KBM-7 (cell line): ENCODE results near the gene EIF4E.

ENCODE experiments used
- DNase-seq: peaks from one replicate; pipeline ENCODE4 v3.0.0-alpha.2; 2015
- in situ Hi-C: fragments of 300-500 bp; cut with MboI; formaldehyde crosslinking; loops from 2 replicates; pipeline ENCODE4 v1.14.3; 2020; ENCODE audit warnings: low sequenced_read_pairs, low pct_unique_long_range_greater_than_20kb, mixed read lengths

EIF4E gene

DNA sequence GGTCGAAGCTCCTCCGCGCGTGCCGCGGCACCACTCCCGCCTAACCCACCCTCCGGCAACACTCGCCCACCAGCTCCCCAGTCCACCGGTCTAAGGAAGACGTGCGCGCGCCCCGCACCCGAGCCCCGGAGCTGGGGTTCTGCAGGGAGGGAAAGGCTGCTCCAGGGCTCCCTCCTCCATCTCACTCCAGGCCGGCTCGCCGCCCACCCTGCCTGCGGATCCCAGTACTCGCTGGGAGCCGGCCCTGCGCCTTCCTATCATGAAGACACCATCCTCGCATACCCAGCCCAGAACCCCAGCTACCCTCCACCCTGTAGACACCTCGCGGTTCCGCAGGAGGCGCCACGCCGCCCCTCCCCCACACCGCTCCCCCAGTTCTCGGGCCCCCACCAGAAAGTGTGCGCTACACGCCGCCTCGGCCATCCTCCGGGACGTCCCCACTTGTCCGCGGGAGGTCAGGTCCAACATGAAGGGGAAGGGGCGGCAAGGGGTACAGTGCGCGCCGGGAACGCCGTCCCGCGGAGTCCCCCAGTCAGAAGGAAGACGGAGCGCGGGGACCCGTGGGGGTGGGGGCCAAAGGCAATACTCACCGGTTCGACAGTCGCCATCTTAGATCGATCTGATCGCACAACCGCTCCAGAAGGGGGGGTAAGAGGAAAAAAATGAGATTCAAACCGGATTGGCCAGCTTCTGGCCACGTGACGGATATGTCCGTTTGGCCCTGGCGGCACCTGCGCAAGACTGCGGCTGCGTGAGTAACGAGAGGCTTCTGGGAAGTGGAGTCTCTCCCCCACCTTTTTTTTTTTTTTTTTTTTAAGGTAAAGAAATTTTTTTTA, at the start of gene EIF4E:
Gene EIF4E, minus strand, starts transcription at position 629 of the 836 bp plus-strand sequence. Its CDS starts 21 bp downstream, at position 608.
- in situ Hi-C loops = no loop called here

GRCh38 chr4:98977557-98977956, 48.6 kb upstream of the EIF4E start:
- no peak for DNase-seq
- in situ Hi-C loops = no loop called here

More for the DNA sequence above, at the start of gene EIF4E:
- peak; percentile 98 for DNase-seq

GRCh38 chr4:98976716-98977115, 47.8 kb upstream of the EIF4E start:
- in situ Hi-C loops = no loop called here
- no peak for DNase-seq

- in situ Hi-C loops = no loop called here
- peak; percentile 29 for DNase-seq
Measured at GRCh38 chr4:98969878-98970785, 41.2 kb upstream of the EIF4E start.

DNA sequence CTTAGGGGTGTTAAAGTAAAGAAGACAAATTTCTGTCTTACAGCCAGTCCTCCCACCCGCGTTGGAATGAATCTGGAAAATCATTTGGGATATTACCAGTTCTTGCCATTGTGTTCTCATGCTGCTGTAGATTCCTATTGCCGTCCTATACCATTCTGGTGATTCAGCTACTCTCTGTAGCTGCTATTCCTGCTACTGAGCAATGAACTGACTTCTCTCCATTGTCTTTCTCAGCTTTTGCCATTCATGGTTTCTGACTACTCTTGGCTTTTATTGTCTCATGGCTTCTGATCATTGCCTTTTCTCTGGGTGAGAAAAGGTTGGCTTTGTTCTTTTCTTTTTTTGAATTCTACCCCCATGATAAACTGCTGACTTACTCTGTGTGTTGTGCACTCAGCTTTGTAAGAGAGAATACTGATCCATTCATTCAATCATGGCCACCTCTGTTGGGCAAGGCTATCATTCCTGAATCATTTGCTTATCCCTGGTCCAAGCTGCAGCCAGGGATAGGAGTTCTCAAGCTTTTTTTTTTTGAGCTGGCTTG, 38.9 kb upstream of the EIF4E start:
- no peak for DNase-seq
- in situ Hi-C loops = no loop called here

DNA sequence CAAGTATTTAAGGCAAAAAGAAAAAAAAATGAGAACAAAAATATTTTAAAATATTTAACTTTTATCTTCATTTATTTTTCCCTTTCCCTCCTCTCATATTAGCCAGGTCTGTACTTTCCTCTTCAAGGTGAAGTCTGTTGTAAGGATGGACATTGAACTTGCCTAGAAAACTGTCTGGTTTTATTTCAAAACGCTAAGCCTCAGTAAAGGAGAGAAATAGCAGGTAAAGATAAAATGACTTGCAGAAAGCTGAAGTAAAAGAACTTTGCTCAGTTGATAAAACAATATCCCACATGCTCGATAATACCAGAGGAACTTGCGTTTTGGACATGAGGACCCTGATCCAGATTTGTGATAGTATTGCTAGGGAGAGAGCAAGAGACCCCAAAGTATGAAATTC, 38.0 kb upstream of the EIF4E start:
- in situ Hi-C loops = no loop called here

DNA sequence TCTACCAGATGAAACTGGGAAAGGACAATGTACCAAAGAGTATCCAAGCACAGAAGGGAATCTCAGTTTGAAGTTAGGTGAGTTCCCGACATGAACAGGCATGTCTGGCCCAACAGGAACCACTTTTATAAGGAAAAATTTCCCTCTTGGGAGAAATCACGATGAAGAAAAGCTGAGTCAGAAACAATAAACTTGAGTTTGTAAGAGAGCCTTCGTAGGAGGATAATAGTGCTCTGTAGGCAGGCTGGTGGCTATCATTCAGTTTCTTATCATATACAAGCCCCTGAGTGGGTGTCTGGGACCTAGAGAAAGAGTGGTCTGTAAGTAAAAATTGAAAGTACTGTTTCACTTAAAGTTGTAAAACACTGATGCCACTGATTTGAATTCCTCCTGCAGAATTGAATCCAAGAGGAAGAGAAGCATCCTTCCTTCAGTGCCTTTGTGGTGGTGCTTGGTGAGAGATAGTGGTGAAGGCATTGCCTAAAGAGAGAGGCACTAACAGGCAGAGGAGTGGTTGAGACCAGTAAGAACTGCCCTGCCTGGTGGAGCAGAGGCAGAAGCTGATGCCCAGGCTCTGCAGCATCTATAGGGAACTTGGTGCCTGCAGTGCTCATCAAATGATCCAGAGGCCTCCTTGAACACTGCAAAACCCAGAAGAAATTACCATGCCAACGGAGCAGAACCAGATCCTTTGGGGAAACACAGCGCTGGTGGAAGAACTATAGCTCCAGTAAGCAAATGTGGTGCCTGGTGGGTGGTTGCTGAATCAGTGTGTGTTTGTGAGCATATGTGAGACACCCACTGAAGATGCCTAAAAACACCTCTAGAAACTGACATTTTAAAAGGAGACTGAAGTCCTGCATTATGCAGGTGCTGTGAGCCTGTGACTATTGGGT, 34.9 kb upstream of the EIF4E start:
- DNase-seq = no peak
- in situ Hi-C loops = no loop called here

More for the DNA sequence above, 38.0 kb upstream of the EIF4E start:
- no peak for DNase-seq

GRCh38 chr4:98961770-98962169, 32.8 kb upstream of the EIF4E start:
- in situ Hi-C loops = no loop called here
- no peak for DNase-seq

DNA sequence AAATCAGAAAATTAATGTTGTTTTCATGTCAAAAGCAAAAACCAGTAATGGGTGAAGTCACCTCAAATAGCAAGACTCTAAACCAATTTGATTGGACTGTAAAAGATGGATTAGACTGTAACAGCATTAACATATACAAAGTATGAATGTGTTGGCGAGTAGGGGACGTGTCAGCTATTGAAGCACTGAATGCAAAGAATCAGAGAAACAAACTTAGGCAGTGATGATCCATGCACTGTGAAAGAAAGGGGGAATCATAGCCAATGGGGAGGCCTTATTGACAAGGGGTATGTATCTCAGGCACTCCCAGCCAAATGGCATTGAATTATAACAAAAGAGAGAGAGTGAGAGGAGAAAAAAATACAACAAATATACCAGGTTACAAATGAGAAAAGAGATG, 30.5 kb upstream of the EIF4E start:
- in situ Hi-C loops = no loop called here
- DNase-seq = no peak

GRCh38 chr4:98958065-98958464, 29.1 kb upstream of the EIF4E start:
- in situ Hi-C loops = no loop called here
- DNase-seq = no peak

GRCh38 chr4:98955229-98955628, 26.3 kb upstream of the EIF4E start:
- in situ Hi-C loops = no loop called here

GRCh38 chr4:98951710-98952109, 22.8 kb upstream of the EIF4E start:
- in situ Hi-C loops = no loop called here
- DNase-seq = no peak

More at GRCh38 chr4:98955229-98955628, 26.3 kb upstream of the EIF4E start:
- DNase-seq = no peak

DNA sequence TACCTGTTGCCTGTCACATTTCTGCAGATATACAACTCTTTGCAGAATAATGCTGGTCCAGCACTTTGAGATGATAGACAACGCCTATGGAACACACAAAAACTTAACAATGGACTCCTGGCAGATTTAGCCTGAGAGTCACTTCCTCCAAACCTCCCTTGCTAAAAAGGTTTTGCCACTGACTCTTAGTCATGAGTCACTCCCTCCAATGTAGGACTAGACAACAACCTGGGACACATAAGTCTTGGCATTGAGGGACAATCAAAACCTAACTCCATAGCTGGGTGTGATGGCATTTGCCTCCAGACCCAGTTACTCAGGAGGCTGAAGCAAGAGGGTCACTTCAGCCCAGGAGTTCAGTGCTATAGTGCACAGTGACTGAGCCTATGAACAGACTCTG, 22.0 kb upstream of the EIF4E start:
- no peak for DNase-seq
- in situ Hi-C loops = no loop called here

GRCh38 chr4:98946359-98946758, 17.4 kb upstream of the EIF4E start:
- in situ Hi-C loops = no loop called here

GRCh38 chr4:98945297-98945850, 16.4 kb upstream of the EIF4E start:
- DNase-seq = no peak
- in situ Hi-C loops = no loop called here

More at GRCh38 chr4:98946359-98946758, 17.4 kb upstream of the EIF4E start:
- DNase-seq = no peak

GRCh38 chr4:98939892-98940298, 11.0 kb upstream of the EIF4E start:
- DNase-seq = peak; percentile 68
- in situ Hi-C loops = no loop called here

DNA sequence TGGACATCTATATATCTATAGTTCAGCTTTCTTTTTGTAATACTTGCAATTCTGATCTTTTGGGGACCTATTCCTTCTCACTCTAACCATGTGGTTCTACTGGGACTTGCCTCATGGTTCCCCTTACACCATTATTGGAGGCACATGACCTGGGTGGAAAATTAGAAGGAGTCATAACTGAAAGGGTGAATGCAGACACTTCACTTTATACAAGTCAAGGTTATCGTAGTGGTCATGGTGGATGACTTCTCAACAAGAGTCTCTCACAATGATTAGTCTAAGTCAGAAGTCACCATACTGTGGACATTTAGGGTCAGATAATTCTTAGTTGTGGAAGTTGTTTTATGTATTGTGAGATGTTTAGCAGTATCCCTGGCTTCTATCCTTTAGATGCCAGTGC, 10.5 kb upstream of the EIF4E start:
- in situ Hi-C loops = no loop called here

GRCh38 chr4:98937986-98938720, 9.2 kb upstream of the EIF4E start:
- DNase-seq = no peak
- in situ Hi-C loops = no loop called here

More for the DNA sequence above, 10.5 kb upstream of the EIF4E start:
- no peak for DNase-seq
